ENCODE data around the gene FOSB. TPM values are rescaled to one million over a fixed set of nuclear protein-coding genes. Genes with fewer than 3 reads are reported as not detected.
A peak's percentile ranks its signal among the peaks of the same experiment; 100 is the strongest.

FOSB gene
- total and polyA plus RNA-seq, 9 of the 15 experiments (the other 6 are each of a cell fraction or from before 2014, with no cell fraction given): 0.11 to 2.7 (median 0.73) TPM

- TF ChIP-seq MGA (IDR thresholded peaks at IDR 0.05): no peak; the same call in 1 of the 2 replicates
- no peak for TF ChIP-seq HDAC3 (IDR thresholded peaks at IDR 0.05; ENCODE audit: borderline replicate concordance, partially characterized antibody)
- TF ChIP-seq BRCA1 (IDR thresholded peaks at IDR 0.05): no peak
- TF ChIP-seq BRCA1 (CRISPR knock-in tag; IDR thresholded peaks at IDR 0.05): no peak
- TF ChIP-seq SP2 (IDR thresholded peaks at IDR 0.05; ENCODE audit: extremely low read depth, low read depth, low read length, poor library complexity, severe bottlenecking): no peak
- TF ChIP-seq ARID3A (IDR thresholded peaks at IDR 0.05; ENCODE audit: borderline replicate concordance, low read depth, low read length): peak; percentile 98
- TF ChIP-seq RNF2 (IDR thresholded peaks at IDR 0.05): peak; percentile 80; the same call in 1 of the 2 replicates
- no peak for TF ChIP-seq SIN3A (IDR thresholded peaks at IDR 0.05; ENCODE audit: borderline replicate concordance in 2 of 2, control insufficient read depth in 1 of 2, low read depth in 2 of 2, low read length in 2 of 2)
- TF ChIP-seq CCAR2 (IDR thresholded peaks at IDR 0.05; ENCODE audit: low read depth, low read length): no peak
- no peak for TF ChIP-seq HDAC8 (tag; IDR thresholded peaks at IDR 0.05)
Observed at GRCh38 chr19:45478454-45479238, 10.8 kb downstream of the FOSB start (continued).
